Hepatic stellate cell (primary cell): ENCODE data around the gene NFATC1.

ENCODE experiments used
- DNase-seq: peaks from one replicate; pipeline ENCODE4 v3.0.0; 2011; ENCODE audit warnings: low spot score

NFATC1 gene

GRCh38 chr18:79389689-79390088 lies 6.0 kb upstream of the NFATC1 start:
- DNase-seq: no peak

GRCh38 chr18:79392226-79392625 lies 3.5 kb upstream of the NFATC1 start:
- DNase-seq: no peak

- peak; percentile 78 for DNase-seq
These were observed 2.5 kb upstream of the NFATC1 start for GRCh38 chr18:79393181-79393634.

GRCh38 chr18:79393635-79394533 lies 1.8 kb upstream of the NFATC1 start:
- peak; percentile 95 for DNase-seq

- peak; percentile 56 for DNase-seq
These were observed 1.0 kb upstream of the NFATC1 start for GRCh38 chr18:79394534-79395307.

- DNase-seq: no peak
These were observed 456 bp upstream of the NFATC1 start for GRCh38 chr18:79395308-79395640.

- no peak for DNase-seq
These were observed 909 bp downstream of the NFATC1 start for GRCh38 chr18:79396431-79397246.

GRCh38 chr18:79397247-79397829 lies 1.6 kb downstream of the NFATC1 start:
- no peak for DNase-seq

- DNase-seq: no peak
These were observed 2.4 kb downstream of the NFATC1 start for GRCh38 chr18:79397830-79398761.

GRCh38 chr18:79399275-79400081 lies 3.7 kb downstream of the NFATC1 start:
- DNase-seq: no peak

- peak; percentile 77 for DNase-seq
These were observed 4.4 kb downstream of the NFATC1 start for GRCh38 chr18:79400091-79400590.

GRCh38 chr18:79400591-79401381 lies 5.1 kb downstream of the NFATC1 start:
- no peak for DNase-seq

- no peak for DNase-seq
These were observed 5.9 kb downstream of the NFATC1 start for GRCh38 chr18:79401494-79402208.

- no peak for DNase-seq
These were observed 6.5 kb downstream of the NFATC1 start for GRCh38 chr18:79402209-79402576.

- DNase-seq: peak; percentile 73
These were observed 7.4 kb downstream of the NFATC1 start for GRCh38 chr18:79402977-79403722.

GRCh38 chr18:79403723-79404566 lies 8.2 kb downstream of the NFATC1 start:
- DNase-seq: no peak

GRCh38 chr18:79404567-79404910 lies 8.8 kb downstream of the NFATC1 start:
- no peak for DNase-seq
